T-helper 17 cell (primary cell): ENCODE results near the gene KAZN. TPM values are rescaled to one million over a fixed set of nuclear protein-coding genes. Genes with fewer than 3 reads are reported as not detected.

Source experiments
- ATAC-seq: fragments of 150-1000 bp; cut with Tn5 transposase; 2 replicates; pipeline ENCODE4 v1.10.0; 2021; ENCODE audit warnings: mild to moderate bottlenecking, moderate library complexity
- DNase-seq, 3 donors: peaks; one replicate each; pipeline versions ENCODE4 v3.0.0 to v3.0.0-alpha.2; 2020 to 2021
- H3K9me3 ChIP-seq: one replicate; pipeline ENCODE4 v1.7.0; 2013; ENCODE audit warnings: low read length, mild to moderate bottlenecking; ENCODE audit not compliant: control insufficient read depth, poor library complexity, severe bottlenecking
- H3K27ac Mint-ChIP-seq: one replicate; pipeline ENCODE4 v1.8.0; 2022; ENCODE audit warnings: mild to moderate bottlenecking, moderate library complexity, mixed read lengths
- H3K27me3 Mint-ChIP-seq: one replicate; pipeline ENCODE4 v1.8.0; 2022; ENCODE audit warnings: mixed read lengths
- H3K36me3 Mint-ChIP-seq: one replicate; pipeline ENCODE4 v1.8.0; 2022; ENCODE audit warnings: low read depth, mixed read lengths
- H3K4me1 Mint-ChIP-seq: one replicate; pipeline ENCODE4 v1.8.0; 2022; ENCODE audit warnings: mild to moderate bottlenecking, mixed read lengths
- H3K4me3 Mint-ChIP-seq: one replicate; pipeline ENCODE4 v1.8.0; 2022; ENCODE audit warnings: mild to moderate bottlenecking, moderate library complexity, mixed read lengths
- total RNA-seq, 4 donors: library from RNA in 2 of 4; stranded (reverse) in 2 of 4; gene quantifications; one replicate each; pipeline ENCODE4 v1.2.3 and lab custom pipeline; 2022 to 2026

KAZN gene
- total RNA-seq, 2 donors from 2014 or later: 0.10 to 0.62 TPM

GRCh38 chr1:15075175-15075574 is 476.7 kb downstream of the KAZN start:
- ATAC-seq: no peak
- Mint-ChIP-seq H3K4me1 (no peaks in the 10 kb centered on the region), H3K27ac (no peak overlapping the region), H3K27me3 (peaks cover 16% of the 10 kb centered on the region), H3K4me3 (no peak overlapping the region), H3K36me3 (no peaks in the 10 kb centered on the region)
- no peak for DNase-seq
- no peaks in the 10 kb centered on the region for H3K9me3 ChIP-seq

GRCh38 chr1:15075817-15076216 is 477.3 kb downstream of the KAZN start:
- Mint-ChIP-seq H3K27me3 (peaks cover 20% of the 10 kb centered on the region), H3K4me3 (no peak overlapping the region), H3K4me1 (no peaks in the 10 kb centered on the region), H3K27ac (no peak overlapping the region), H3K36me3 (no peaks in the 10 kb centered on the region)
- DNase-seq: no peak
- no peak for ATAC-seq
- H3K9me3 ChIP-seq: no peaks in the 10 kb centered on the region

DNA sequence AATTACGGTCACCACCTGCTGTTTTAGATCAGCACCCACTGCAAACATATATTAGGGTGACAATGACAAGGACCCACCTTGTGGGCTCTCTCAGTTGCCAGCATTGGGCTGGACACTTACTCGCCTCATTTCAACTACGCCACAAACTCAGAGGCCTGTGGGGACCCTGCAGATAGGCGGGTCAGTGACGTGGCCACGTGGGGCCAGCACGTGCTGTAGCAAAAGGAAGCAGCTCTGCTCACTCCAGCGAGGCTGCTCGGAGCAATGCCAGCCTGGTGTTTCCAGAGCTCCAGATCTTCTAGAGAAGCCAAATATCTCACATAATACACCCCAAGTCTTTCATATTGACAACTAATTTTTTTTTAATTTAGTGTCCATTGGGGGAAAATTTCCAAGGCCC is 478.3 kb downstream of the KAZN start:
- Mint-ChIP-seq H3K27ac (no peak overlapping the region), H3K36me3 (no peaks in the 10 kb centered on the region), H3K4me1 (no peaks in the 10 kb centered on the region), H3K27me3 (peaks cover 30% of the 10 kb centered on the region), H3K4me3 (no peak overlapping the region)
- DNase-seq: no peak
- ATAC-seq: no peak
- H3K9me3 ChIP-seq: no peaks in the 10 kb centered on the region

GRCh38 chr1:15077384-15077783 is 478.9 kb downstream of the KAZN start:
- Mint-ChIP-seq H3K27me3 (peaks cover 32% of the 10 kb centered on the region), H3K36me3 (no peaks in the 10 kb centered on the region), H3K4me3 (no peak overlapping the region), H3K27ac (no peak overlapping the region), H3K4me1 (no peaks in the 10 kb centered on the region)
- ATAC-seq (no peak), DNase-seq (no peak)
- no peaks in the 10 kb centered on the region for H3K9me3 ChIP-seq

GRCh38 chr1:15080328-15081007 is 482.0 kb downstream of the KAZN start:
- no peak for ATAC-seq
- no peak overlapping the region for H3K4me3 Mint-ChIP-seq
- no peaks in the 10 kb centered on the region for H3K4me1 Mint-ChIP-seq
- no peak for DNase-seq
- H3K36me3 Mint-ChIP-seq: no peaks in the 10 kb centered on the region
- no peaks in the 10 kb centered on the region for H3K9me3 ChIP-seq
- H3K27ac Mint-ChIP-seq: peak overlapping the region; percentile 3
- peaks cover 38% of the 10 kb centered on the region for H3K27me3 Mint-ChIP-seq

DNA sequence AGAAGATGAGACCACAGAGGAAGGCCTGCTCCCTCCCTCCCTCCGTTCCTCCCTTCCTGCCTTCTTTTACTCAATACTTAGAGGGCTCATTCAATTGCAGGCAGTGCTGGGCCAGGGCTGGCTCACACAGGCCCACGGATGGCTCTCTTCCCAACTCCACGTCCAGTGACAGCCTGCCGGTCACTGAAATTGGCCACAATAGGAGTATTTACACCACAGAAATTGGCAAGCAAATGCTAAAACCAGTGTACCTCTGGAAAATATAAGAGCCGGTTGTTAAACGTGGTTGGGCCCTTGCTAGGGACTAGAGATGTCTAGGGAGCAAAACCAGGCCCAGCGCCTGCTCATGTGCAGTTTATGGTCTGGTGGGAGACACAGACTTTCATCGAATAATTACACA is 482.6 kb downstream of the KAZN start:
- ATAC-seq (no peak), DNase-seq (no peak)
- Mint-ChIP-seq H3K36me3 (no peaks in the 10 kb centered on the region), H3K27ac (peak overlapping the region; percentile 3), H3K27me3 (peaks cover 38% of the 10 kb centered on the region), H3K4me1 (no peaks in the 10 kb centered on the region), H3K4me3 (peak overlapping the region; percentile 19)
- no peaks in the 10 kb centered on the region for H3K9me3 ChIP-seq

DNA sequence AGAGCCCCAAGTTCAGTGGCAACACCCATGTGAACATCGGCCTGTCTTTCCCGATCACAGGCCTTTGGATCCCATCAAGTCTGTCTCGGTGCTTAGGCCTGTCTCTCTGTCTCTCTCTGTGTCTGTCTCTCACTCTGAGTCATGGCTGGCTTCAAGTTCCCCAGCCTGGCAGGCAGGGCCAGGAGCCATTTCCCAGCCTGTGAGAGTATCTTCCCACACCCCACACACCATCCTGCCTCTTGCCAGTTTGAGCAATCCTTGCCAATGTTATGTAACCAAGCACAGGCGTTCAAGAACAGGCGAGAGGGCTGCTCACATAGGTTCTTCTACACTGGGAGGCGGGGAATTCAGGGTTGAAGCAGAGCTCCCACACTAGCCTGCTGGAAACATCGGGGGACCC is 485.1 kb downstream of the KAZN start:
- Mint-ChIP-seq H3K27ac (no peak overlapping the region), H3K4me1 (no peaks in the 10 kb centered on the region), H3K36me3 (no peaks in the 10 kb centered on the region), H3K27me3 (peaks cover 27% of the 10 kb centered on the region), H3K4me3 (no peak overlapping the region)
- H3K9me3 ChIP-seq: no peaks in the 10 kb centered on the region
- DNase-seq (no peak), ATAC-seq (no peak)

DNA sequence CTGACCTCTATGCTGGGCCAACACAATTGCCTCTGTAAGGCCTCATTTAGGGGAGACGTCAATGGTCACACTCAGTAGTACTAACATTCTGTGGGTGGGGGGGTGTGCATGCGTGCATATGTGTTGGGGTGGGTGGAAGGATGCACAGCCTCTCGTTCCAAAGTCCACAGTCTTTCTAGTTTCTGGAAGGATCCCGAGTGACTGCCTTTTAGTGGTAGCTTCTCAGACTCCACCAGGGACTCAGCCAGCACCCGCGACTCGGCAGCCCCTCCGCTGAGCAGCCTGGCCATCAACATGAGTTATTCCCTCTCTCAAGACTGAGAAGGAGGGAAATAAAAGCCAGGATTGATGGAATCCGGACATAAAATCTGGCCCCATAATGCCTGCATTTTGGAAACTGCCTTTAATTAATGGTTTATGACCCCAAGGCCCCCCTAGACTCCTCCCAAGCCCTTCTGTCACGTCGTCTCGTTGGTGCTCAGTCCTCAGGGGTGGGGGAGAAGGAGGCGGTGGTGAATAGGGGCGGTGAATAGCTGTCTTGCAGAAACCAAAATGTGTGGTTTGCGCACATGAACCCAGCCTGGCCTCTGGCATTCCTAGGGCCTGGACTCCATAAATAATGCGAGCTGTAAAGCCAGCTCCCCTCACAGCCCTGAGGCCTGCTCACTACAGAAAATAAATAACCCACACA is 489.9 kb downstream of the KAZN start:
- Mint-ChIP-seq H3K27me3 (peaks cover 20% of the 10 kb centered on the region), H3K27ac (no peak overlapping the region), H3K4me1 (no peaks in the 10 kb centered on the region), H3K36me3 (no peaks in the 10 kb centered on the region), H3K4me3 (no peak overlapping the region)
- DNase-seq (no peak), ATAC-seq (no peak)
- no peaks in the 10 kb centered on the region for H3K9me3 ChIP-seq

DNA sequence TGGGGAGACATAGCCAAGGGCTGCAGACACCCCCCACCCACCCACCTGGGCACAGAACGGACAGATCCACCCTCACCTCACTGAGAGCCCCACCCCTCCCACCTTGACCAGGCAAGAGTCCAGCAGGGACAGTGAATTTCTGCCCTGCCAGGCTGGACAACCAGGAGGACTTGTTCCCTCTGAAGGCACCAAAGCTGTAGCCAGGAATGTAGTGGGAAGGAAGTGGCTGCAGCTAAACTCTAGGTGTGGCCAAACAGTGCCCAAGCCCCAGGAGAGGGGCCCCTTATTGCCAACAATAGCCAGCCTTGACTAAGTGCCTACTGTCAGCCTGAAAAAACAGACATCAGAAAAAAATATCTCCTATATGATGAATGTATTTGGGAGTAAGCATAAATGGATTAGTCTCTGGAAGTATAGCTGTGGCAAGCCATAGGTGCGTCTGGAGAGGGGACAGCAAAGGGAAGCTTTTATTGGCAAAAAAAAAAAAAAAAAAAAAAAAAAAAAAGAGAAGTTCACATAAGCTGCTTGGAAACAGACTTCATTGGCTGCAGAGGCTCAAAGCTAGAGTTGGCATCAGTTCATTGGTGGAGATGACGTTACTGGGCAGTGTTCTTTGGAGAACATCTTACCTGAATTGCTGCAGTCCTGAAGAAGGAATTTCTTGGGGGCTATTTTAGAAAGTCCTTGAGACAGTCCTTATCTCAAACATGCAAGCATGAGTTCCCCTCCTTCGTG is 490.9 kb downstream of the KAZN start:
- DNase-seq (no peak), ATAC-seq (no peak)
- no peaks in the 10 kb centered on the region for H3K9me3 ChIP-seq
- H3K27me3 Mint-ChIP-seq: peaks cover 19% of the 10 kb centered on the region
- H3K4me3 Mint-ChIP-seq: no peak overlapping the region
- no peaks in the 10 kb centered on the region for H3K4me1 Mint-ChIP-seq
- no peak overlapping the region for H3K27ac Mint-ChIP-seq
- H3K36me3 Mint-ChIP-seq: no peaks in the 10 kb centered on the region

- ATAC-seq (no peak), DNase-seq (no peak)
- Mint-ChIP-seq H3K27ac (no peak overlapping the region), H3K4me1 (no peaks in the 10 kb centered on the region), H3K4me3 (no peak overlapping the region), H3K27me3 (peaks cover 19% of the 10 kb centered on the region), H3K36me3 (no peaks in the 10 kb centered on the region)
- H3K9me3 ChIP-seq: no peaks in the 10 kb centered on the region
Measured at GRCh38 chr1:15090373-15090772, 491.9 kb downstream of the KAZN start.

GRCh38 chr1:15094056-15094455 is 495.6 kb downstream of the KAZN start:
- no peak overlapping the region for H3K27ac Mint-ChIP-seq
- peaks cover 37% of the 10 kb centered on the region for H3K27me3 Mint-ChIP-seq
- no peaks in the 10 kb centered on the region for H3K36me3 Mint-ChIP-seq
- no peak for ATAC-seq
- no peak for DNase-seq
- H3K4me1 Mint-ChIP-seq: no peaks in the 10 kb centered on the region
- no peak overlapping the region for H3K4me3 Mint-ChIP-seq
- no peaks in the 10 kb centered on the region for H3K9me3 ChIP-seq

DNA sequence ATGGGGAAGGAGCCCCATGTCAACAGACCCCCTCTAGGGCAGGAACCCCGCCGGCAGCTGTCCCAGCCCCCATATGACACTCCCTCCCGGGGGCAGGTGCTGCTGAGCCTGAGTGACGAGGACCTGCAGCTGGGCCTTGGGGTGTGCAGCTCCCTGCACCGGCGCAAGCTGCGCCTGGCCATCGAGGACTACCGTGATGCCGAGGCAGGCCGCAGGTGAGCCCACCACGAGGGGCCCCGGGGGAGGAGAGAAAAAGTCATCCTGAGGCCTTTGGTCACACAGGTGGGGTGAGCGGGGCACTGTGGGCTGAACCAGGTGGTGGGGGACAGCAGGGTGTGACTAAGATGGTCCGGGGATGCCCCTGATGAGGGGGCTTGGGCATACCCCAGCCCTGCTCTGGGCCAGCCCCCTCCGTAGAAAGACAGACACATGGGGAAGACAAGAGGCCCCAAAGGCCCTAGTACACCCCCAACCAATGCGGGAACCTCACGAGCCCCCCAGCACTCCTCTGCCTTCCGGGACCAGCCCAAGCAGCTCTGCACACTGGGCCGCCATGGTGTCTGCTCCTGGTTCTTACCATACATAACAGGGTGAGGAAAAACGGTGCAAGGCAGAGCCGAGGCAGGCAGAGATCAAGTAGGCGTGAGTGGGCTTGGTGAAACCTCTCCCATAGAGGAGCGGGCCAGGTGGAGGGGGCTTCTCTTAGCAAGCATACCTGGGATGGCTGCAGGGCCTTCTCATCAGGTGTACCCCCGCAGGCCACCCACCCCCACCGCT is 496.4 kb downstream of the KAZN start:
- DNase-seq (no peak), ATAC-seq (no peak)
- Mint-ChIP-seq H3K4me3 (no peak overlapping the region), H3K4me1 (peaks cover 6% of the 10 kb centered on the region), H3K36me3 (no peaks in the 10 kb centered on the region), H3K27me3 (peaks cover 44% of the 10 kb centered on the region), H3K27ac (no peak overlapping the region)
- no peaks in the 10 kb centered on the region for H3K9me3 ChIP-seq

GRCh38 chr1:15095496-15095875 is 497.0 kb downstream of the KAZN start:
- no peak for ATAC-seq
- Mint-ChIP-seq H3K36me3 (no peaks in the 10 kb centered on the region), H3K4me1 (peaks cover 8% of the 10 kb centered on the region), H3K4me3 (no peak overlapping the region), H3K27ac (no peak overlapping the region), H3K27me3 (peaks cover 50% of the 10 kb centered on the region)
- no peaks in the 10 kb centered on the region for H3K9me3 ChIP-seq
- DNase-seq: no peak
